HG02970 (cell line): Measurements from ENCODE around the gene FXYD6.
"Not testable (repeated sequence)": the region's sequence is repeated elsewhere in the genome, so short reads cannot be mapped to it uniquely, and the experiment has no call there.

Experiments used
- ATAC-seq: cut with Tn5 transposase; IDR thresholded peaks from one replicate; pipeline ENCODE4 v1.9.1; 2021; ENCODE audit warnings: mild to moderate bottlenecking, moderate library complexity, moderate number of reproducible peaks; ENCODE audit not compliant: unreplicated experiment, low FRiP score

The FXYD6 gene

DNA sequence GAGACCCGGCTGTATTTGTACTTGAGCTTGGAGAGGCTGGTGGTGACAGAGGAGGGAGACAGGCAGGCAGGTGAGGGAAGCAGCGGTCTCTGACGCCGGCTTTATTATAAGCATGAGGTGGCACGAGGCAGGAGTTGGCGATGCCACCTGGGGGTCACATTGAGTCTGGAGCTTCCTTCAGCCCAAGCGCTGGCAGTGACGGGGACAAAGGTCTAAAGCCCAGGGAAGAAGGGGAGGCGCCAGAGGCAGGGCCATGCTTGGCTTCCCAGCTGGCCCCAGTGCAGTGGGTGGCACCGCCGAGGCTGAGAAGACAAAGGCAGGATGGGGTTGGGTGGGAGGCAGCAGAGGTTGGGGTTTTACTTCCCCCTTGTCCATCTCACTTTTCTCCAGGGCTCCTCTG is 56.4 kb downstream of the FXYD6 start:
- ATAC-seq, result no peak

GRCh38 chr11:117819096-117820040 is 57.1 kb downstream of the FXYD6 start:
- ATAC-seq, result no peak

DNA sequence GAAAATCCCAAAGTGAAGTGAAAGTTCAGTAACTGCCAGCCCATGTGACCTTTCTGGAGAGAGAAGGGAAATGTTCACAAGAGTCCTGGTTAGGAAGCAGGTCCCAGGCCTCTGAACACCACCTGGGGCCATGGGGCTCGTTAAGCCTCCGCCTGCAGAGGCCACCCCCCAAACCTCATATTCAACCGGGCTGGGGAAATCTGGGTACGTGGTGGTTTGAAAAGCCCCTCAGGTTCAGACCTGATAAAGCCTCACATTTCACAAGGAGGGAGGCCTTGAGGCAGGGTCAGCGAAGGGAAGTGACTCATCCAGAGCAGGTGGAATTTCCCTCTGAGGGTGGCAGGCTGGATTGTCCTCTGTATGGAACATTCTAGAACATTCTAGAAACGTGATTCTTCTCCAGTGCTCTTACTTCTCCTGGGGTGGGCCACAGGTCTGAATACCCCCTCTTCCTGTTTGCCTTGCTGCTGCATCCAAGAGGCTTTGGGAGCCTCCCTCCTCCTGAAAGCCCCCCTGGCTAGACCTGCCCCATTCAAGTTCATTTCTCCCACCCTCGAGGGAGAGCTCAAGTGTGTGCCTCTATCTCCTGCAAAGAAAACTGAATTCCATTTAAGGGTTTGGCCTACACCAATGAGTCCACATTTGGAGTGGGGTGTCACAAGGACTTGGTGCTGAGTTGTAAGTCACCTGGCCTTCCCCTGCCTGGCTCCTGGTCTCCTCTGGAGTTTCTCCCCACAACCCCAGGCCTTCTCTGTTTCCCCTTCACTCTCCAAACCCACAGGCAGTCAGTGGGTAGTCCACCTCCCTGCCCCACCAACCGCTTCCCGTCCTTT is 58.2 kb downstream of the FXYD6 start:
- ATAC-seq, result no peak

GRCh38 chr11:117817368-117818040 is 59.0 kb downstream of the FXYD6 start:
- ATAC-seq, result no peak

DNA sequence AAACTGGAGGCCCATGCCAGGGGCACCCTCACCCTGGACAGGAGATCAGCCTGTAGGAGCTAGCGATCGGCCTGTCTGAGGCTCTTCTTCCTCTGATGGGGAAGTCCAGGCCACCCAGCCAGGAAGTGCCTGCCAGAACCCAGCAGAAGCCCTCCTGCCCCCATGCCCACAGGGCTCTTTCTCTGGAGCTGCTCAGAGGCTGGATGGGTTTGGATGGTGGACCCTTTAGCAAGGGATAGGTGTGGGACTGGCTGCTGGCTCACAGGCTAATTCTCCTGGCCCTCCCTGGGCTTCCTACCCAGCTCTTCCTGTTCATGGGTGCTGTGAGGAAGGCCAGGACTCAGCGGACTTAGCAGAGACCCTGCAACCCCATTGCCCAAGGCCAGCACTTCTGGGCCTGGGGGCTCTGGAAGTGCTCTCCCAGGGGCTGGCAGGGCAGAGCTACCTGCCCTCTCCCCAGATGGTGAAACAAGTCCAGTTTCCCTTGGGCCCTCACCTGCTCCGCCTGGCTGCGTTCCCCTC is 59.6 kb downstream of the FXYD6 start:
- no peak for ATAC-seq

DNA sequence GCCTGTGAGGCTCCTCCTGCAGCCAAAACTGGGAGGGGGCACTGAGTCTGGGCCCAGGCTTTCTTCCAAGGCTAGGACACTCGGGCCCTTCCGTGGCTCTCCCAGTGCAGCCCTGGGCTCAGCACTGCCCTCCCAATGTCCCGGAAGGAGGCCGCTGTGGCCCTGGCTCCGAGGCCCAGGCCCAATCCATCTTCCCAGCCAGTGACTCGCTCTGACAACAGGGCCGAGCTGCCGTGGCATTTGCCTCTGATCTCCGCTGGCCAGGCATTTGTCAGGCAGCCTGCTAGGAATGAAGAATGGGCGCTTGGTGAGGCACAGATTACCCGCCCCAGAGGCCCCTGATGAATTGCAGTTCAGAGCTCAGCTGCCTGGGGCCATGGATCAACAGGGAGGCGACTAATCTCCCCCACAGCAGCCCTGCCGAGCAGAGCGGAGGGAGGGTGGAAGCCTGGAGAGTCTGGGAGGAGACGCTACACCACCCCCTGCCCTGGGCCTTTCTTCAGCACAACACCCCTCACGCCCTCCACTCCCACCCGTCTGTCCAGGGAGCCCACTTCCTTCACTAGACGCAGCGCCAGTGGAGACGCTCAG is 60.2 kb downstream of the FXYD6 start:
- no peak for ATAC-seq

GRCh38 chr11:117815262-117815803 is 61.1 kb downstream of the FXYD6 start:
- peak; percentile 41 for ATAC-seq

- peak; percentile 32 for ATAC-seq
Observed at GRCh38 chr11:117814766-117815261, 61.6 kb downstream of the FXYD6 start.

GRCh38 chr11:117814204-117814765 is 62.2 kb downstream of the FXYD6 start:
- ATAC-seq, result no peak

DNA sequence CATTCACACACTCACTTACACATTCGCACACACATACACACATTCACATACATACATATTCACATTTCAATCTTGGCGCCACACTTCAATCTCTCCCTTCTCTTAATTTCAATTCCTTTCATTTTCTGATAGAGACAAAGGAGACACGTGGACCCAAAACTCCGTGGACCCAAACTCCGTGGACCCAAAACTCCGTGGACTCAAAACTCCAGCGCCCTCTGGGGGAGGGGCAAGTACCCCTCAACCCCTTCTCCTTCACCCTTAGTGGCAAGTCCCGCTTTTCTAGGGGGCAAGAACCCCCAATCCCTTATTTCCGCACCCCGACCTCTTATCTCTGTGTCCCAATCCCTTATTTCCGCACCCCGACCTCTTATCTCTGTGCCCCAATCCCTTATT is 66.4 kb downstream of the FXYD6 start:
- ATAC-seq, result not testable (repeated sequence)

DNA sequence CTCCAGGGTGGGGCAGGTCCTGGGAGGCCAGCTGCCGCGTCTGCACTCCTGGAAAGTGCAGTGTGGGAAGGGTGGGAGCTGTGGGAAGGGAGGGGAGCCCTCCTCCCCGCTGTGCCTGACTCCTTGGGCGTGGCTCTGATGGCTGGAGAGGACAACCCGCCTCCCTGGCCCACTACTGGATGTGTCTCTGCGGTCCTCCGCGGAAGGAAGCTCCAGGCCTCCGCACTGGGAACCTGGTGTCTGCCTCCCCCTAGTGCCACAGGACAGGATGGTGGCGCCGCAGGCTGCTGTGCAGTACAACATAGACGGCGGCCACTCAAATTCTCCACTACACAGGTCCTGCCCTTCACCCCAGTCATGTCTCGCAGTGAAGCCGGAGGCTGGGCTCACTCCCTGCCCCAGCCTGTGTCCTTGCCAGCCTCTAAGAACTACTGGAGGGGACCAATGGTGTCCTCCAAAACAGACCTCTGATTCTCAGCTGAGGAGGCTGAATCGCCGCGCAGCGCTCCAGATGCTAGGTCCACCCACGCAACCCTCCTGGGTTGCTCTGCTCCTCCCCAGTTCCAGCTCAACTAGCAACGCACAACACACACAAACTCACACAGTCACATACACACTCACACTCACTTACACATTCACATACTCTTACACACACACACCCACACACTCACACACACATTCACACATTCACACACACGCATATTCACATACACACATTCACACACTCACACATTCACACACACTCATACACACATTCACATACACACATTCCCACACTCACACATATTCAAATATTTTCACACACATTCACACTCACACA is 67.0 kb downstream of the FXYD6 start:
- ATAC-seq, result no peak

DNA sequence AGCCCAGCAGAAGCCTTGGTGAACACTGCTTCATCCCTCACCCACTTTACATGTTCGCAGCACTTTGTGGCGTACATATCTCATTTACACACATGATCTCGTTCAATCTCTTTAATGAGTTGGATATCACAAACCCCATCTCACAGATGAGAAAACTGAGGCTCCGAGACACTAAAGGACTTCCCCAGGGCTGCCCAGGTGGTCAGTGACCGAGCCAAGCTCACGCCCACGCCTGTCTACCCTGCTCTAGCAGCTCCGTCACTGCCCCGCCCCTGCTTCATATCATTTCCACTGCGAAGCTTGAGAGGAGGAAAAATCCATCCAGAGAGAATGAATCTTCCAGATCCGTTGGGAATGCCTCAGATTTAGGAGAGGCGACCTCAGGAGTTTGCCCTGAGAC is 67.7 kb downstream of the FXYD6 start:
- no peak for ATAC-seq

GRCh38 chr11:117807482-117808327 is 68.8 kb downstream of the FXYD6 start:
- ATAC-seq, result no peak

GRCh38 chr11:117806846-117807245 is 69.6 kb downstream of the FXYD6 start:
- ATAC-seq, result no peak

GRCh38 chr11:117805045-117805444 is 71.4 kb downstream of the FXYD6 start:
- no peak for ATAC-seq

DNA sequence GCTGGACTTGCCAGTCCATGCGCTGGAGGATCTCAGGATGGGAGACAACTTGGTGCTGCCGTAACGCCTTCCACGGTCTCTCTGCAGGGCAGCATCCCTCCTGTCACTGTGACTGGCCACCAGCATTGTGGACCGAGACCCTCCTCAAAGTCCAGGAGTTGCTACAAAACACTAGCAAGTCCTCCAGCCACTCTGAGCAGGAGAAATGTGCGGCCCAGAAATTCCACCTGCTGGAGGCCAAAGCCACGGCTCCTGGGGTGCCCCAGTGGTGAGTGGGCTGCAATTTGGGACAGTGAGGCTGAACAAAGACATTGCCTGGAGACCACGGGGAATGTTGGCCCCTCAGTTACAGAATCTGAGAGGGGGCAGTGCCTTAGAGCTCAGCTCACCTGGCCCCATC is 72.6 kb downstream of the FXYD6 start:
- ATAC-seq, result no peak

DNA sequence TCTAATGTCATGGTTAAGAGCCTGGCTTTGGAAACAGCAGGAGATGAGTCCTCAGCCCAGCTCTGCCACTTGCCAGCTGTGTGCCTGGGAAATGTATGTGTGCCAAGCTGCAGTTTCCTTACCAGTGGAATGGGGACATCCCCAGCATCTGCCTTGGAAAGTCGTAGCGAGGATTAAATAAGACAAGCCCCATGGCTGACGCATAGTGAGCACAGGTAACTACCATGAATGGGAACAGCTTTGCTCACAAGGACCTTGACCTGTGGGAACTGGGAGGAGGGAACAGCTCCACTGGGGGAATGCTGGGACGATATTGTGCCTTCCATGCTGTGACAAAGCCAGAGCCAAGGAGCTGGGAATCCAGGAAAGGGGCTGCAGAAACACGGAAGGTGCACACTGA is 76.8 kb downstream of the FXYD6 start:
- no peak for ATAC-seq
